HG03103 (cell line): ENCODE measurements around the gene ZNF217.
A peak's percentile ranks its signal among the peaks of the same experiment; 100 is the strongest.
"Not testable (repeated sequence)": the region's sequence is repeated elsewhere in the genome, so short reads cannot be mapped to it uniquely, and the experiment has no call there.

ENCODE experiments used
- ATAC-seq: cut with Tn5 transposase; IDR thresholded peaks from one replicate; pipeline ENCODE4 v1.9.1; 2021; ENCODE audit warnings: low read depth; ENCODE audit not compliant: unreplicated experiment

Gene ZNF217

DNA sequence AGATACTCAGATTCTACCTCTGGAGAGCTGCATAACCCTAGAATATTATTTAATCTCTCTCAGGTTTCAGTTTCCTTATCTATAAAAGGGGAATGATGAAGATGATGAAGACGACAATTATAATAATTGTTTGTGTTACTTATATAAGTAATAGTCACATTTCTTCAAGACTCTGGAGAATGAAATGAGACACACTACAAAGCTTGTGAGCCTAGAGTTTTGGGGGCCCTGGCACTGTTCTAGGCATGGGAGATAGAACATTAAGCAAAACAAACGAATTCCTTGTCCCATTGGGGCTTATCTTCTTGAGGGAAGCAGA is 5.4 kb upstream of the ZNF217 start:
- ATAC-seq: no peak

DNA sequence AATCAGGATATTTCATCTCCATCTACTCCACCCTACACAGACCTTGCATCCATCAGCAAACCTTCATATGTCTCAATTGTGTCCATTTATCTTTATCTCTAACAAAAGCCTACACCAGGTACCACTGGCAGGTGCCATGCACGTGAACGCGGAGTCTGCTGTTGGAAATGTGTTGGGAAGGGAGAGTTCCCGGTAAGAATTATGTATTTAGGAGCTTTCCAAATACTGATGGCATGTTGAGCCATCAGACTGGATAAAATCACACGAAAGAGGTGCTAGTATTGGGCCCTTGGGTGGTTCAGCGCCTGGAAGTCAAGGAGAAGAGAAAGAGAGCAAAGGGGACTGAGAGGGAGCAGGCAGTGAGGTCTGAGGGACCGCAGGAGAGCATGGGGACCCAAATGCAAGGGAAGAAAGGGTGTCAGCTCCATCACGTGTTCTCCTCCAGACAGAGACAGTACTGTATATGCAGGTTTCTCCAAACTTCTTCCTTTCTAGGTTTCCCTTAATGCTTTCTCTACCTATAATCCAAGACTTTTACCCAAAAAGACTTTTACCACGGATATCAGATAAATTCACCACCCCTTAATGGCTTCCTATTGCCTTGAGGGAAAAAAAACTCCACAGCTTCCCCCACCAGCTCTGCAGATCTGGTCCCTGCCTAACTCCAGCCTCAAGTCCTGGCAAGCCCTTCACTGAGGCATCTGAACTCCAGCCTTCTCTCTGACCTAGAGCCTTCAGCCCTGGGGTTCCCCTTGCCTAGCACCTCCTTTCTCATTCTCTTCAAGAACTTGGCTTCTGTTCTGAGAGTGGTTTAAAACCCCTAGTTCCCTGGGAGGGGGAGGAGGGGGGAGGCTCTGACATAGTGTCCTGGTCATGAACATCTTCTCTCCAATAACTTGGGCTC is 4.8 kb upstream of the ZNF217 start:
- no peak for ATAC-seq

DNA sequence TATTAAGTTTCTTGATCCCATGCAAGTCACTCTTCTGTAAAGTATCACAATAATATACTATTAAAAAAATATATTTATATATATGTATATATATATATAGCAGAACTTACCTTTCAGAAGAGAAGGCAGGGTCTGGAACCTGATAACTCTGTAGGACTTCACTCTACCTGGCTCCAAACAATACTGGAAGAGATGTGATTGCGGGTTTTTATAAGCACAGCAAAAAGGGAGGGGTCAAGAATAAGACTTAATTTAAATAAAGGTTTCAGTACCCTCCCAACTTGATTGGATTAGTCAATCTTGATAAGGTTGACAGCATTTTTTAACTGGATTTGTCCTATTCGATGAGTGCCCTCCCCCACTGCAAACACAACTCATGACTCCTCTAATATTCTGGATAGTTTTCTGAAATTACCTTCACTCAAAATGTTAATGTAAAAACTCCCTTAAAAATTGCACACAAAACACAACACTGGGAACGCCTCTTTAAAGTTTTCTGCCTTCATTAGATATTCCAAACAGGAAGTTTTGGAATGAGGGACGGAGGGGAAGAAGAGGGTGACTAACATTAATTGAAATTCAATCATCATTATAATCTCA is 4.0 kb upstream of the ZNF217 start:
- no peak for ATAC-seq

DNA sequence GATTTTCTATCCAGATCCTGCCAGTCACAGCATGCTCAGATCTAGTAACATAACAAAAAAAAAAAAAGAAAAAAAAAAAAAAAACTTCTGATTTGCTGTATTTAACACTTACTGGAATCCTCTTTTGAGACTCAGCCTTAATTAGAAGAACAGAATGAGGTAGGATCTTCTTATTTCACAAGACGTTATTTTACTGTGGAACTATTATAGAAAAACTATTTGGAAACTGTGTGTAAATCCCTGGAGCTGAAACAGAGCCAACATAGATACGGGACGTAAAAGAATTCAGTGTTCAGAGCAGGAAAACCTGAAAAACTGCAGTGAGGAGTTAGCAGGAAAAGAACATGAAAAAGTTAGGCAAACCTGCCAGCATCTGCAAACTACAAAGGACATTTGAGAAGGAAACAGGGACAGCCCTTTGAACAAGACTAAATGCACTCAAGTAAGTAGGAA is 3.4 kb upstream of the ZNF217 start:
- ATAC-seq: no peak

DNA sequence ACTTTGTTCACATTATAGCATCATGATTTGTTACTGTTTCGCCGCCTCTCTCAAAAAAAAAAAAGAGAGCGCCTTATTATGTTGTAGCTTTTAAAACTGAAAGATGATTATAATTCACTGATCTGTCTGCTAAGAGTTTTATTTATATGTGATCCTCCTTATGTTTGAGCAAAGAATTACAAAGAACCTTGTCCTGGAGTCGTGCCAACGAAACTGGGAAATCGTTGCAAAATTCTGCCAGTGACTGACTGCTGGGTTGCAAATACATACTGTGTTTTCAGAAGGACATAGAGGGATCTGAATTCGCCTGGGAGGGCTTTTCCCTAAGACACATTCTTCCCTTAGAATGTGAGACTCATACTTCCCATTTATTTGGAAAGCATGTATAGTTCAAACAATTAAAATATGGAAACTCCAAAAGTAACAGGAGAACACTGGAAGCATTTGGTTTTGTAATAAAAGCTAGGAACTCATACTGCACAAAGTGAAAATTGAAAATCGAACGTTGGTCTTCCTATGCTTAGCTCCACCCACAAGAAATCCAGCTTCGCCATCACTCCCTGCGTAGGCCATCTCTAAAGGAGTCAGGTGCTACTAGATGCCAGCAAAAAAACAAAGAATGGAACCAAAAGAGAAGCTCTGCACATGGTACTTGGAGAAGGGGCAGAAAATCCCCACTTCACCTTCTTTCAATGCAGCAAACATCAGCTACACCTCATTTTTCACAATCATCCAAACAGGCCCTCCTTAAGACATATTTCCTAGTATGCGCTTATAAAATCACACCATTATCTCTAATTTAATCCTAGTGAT is 2.8 kb upstream of the ZNF217 start:
- not testable (repeated sequence) for ATAC-seq

DNA sequence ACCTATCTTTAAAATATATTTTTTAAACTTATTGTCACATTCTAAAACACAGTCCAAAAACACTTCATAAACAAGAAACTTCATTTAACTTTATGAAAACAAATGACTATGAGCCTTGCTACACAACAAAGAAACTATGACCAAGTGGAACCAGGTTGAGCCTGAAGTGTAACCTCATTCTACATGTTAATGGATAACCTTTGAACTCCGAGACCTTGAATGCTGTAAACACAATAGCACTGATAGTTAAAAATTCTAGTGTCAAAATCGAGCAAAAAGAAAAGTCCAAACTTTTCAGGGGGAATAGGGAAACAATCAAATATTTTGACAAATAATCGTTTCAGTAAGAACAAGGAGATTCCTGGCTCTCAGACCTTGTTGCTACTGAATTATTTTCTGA is 2.1 kb upstream of the ZNF217 start:
- ATAC-seq: not testable (repeated sequence)

DNA sequence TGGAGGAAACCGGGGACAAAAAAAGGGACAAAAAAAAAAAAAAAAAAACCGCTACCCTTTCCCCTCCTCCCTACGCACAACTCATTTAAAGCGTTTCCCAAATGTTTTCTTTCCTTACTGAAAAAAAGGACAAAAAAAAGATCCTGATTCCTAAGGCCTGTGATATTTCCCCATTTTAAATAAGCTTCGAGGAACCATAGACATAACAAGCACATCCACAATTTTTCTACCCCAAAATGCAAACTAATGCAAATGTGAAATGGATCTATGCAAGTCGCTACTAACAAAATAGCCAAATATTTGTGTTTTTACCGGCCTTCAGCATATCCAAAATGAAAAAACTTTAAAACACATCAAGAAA is 1.4 kb upstream of the ZNF217 start:
- no peak for ATAC-seq

DNA sequence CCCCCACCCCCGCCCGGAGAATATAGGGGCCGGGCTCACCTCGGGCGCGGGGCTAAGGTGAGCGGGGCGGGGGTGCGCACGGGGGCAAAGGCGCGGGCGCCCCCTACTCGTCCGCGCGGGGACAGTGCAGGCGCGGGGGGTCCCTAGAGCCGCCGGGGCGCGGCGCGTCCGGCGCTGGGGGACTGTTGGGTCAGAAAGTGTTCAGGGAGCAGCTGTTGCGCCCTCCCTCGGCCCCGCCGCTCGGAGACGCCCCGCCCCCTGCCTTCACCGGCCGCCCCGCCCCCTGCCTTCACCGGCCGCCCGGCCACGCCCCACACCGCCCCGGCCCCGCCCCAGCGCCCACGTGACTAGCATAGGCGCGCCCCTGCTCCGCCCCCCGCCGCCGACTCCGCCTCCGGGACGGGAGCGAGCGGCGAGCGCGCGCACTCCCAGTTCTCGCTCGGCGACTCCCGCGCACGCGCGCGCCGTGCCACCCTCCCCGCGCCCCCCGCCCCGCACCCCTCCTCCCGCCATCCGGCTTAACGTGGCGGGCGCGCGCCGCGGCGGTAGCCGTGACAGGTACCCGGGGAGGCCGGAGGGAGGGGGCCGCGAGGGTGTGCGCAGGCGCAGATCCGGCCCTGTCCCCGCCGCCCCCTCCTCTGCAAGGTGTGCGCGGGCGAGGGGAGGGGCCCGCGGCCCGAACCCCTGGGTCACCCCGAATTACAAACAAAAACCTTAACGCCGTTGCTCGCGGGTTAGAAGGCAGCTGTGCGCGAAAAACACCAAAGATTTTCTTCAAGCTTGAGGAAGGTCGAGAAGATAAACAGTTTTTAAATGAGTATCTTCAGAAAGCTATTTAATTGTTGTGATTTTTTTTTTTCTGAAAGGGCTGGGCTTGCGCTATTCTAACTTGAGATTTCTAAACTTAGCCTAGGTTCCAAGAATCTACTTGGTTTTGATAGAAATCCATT is 704 bp upstream of the ZNF217 start:
- peak; percentile 66 for ATAC-seq

DNA sequence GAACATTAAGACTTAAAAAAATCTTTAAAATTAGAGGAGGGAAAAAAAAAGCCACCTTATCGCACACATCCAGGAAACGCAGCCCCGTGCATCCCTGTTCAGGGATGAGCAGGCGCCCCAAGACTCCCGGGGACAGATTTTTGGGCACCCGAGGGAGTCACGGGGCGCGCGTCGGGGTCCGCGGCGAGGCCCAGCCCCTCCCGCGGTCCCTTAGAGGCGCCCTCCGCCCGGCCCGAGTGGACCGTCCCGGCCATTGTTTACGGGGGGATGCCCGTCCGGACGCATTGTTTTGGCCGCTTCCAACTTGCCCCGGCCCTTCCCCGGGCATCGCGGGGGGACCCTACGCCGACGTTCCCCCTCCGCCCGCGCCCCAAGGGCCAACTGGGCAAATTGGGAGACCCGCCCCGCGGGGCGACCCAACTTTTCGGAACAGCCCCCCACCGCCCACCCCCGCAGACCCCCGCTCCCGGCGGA is 610 bp downstream of the ZNF217 start:
- no peak for ATAC-seq

DNA sequence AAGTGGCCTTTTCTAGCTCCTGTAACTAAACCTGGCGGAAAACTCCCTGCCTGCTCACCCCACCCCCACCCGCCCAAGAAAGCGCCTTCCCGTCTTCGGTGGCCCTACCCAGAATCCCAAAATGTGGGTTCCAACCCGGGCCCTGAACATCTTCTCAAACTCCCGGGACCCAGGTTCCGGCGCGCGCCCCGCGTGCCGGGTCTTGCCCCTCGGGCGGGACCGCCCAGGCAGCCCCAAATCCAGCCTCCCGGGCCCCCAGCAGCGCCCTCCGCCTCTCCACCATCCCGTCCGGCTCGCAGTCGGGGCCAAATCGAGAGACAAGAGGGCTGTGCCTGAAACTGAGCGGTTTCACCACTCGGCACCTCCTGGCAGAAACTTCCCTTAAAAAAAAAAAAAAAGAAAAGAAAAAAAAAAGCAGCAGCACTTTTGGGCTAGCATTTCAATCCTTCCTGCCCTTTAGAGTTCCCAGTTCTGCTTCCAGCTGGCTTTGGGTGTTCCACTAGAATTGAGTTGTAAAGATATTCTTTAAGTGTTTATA is 1.1 kb downstream of the ZNF217 start:
- ATAC-seq: not testable (repeated sequence)

DNA sequence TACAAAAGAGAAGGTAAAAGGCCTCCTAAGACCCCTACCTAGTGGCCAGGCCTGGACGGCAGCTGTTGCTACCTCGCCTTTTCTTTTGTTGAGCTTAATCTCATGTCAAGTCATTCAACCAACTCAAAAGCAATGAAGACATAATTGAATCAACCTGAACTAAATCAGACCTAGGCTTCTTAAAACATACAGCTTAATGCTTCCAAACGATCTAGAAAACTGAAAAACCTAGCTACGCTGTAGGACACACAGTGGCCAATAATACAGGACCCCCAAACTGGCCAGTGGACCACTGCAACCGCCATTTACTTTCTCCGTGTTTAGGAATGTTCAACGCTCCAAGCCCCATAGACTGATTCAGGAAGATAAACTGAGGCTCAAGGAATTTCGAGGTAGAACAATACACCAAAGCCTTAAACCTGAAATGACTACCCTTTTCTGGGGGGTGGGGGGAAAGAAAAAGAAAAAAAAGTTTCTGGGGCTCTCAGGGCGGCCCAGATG is 1.6 kb downstream of the ZNF217 start:
- not testable (repeated sequence) for ATAC-seq

DNA sequence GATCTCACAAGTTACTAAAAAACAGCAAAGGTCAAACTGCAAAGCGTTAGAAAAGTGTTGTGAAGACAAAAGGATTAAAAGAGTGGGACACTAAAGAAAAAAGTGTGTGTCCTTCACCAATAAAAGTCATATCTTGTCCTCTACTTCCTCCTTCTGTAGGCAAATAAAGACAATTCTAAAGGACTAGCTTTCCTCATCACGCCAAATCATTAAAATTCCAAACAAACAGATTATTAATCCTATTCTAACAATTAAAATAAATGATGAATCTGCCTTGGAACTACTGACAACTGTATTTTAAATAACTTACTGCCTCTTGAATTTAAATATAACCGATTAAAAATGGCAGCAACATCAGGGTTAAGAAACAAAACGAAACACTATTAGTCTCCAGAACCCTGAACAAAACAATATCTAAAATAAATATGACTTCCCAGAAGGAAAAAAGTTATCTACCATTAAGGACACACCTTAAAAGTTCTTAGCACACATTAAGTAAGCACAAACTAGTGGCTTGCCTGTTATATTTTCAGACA is 2.4 kb downstream of the ZNF217 start:
- ATAC-seq: not testable (repeated sequence)

DNA sequence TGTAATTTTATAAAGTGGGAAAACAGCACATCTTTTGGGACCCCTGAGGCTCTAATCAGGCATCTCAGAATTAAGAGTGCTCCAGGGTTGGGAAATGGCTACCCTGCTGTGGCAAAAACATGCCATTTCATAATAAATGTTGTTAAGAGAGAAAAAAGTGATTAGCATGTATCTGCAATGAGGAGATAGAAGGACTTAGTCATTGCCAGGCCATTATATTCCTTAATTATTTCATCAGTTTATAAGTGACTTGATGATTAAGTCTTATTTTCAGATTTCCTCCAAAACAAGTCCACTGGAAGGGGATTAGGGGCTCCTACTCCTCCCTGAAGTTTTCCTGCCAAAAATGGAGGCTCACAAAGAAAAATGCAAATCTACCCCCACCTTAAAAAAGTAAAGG is 3.0 kb downstream of the ZNF217 start:
- not testable (repeated sequence) for ATAC-seq

DNA sequence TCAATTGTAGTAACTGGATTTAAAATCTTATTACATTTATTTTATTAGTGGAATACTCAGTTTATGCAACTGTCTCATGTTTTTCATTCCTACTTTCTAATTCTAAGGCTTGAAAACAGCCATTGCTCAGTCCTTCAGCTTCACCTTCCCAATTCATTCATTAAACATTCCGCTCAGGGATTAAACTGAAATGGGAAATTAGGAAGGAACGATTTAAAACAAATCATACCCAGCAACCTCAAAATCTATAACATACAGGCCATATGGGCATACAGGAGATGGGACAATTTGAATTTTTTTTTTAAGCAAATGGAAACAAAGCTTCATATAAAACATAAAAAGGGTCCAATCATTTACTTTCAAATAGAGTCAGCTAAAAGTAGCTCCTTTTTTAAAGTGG is 3.5 kb downstream of the ZNF217 start:
- not testable (repeated sequence) for ATAC-seq

DNA sequence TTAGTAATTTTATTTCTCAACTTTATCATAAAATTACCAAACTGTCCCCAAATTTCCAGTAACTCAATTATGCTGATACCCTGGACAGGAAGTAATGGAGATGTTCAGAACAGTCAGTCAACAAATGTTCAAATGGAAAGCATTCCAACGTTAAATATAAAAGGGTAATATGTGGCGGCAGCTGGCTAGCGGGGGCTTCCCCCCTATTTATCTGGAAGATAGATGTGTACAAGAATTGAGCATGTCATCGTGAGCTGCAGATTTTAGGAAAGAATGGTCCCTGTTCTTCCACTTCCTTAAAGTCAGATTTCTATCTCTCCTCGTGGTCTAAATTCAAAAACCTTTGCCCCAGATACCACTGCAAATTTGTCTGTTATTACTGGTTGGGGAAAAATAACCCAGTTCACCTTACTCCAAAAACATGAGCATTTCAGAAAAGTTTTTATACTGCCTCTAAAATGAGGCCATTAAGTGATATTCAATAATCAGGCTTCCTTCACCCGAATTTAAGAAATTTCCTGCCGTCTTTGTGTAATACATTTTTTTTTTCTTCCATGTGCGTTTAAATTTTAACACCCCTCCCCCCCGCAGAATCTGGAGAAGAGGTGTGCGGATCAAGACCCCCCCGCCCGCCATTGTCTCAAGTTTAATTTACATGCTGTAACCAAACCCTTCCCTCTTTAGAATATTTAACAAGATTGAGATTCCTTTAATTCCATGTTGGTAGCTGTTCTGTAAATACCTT is 4.1 kb downstream of the ZNF217 start:
- not testable (repeated sequence) for ATAC-seq

DNA sequence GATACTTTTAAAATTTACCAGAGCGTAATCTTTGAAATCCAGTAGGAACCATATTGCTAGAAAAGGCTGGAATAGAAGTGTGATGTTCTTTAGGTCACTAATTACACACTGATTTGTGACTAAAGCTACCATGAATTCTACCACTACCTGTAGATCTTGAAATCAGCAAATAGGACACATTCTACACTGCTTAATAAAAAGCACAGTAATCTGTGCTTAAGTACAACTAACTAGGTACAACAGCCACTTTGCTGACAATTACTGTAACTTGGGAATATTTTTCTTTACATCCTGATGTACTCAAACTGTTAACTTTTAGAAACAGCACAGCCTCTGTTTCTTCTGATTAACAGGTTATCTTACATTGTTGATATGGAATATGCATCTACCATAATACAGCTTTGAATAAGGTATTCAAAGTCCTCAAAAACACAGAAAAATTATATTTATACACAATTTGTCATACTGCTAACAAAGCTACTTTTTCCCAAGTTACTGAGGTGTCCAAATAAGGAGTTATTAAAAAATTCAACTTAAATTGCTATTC is 6.4 kb downstream of the ZNF217 start:
- not testable (repeated sequence) for ATAC-seq

DNA sequence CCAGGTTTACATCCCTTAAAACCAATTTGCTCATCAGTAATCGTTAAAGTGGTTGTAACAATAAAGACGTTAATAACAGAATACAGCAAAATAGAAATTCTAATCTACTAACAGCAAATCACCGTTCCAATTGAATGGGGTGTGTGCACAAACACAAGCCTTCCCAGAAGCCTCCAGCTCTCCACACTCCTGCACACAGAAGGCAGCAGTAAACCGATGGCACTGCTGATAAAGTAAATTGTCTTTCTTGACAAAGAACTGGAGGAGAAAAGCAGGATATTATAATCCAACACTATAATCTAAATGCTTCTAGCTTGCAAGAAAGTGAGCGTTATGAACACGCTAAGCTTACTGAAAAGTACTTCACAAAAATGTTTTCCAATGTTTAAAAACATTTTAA is 7.0 kb downstream of the ZNF217 start:
- no peak for ATAC-seq

DNA sequence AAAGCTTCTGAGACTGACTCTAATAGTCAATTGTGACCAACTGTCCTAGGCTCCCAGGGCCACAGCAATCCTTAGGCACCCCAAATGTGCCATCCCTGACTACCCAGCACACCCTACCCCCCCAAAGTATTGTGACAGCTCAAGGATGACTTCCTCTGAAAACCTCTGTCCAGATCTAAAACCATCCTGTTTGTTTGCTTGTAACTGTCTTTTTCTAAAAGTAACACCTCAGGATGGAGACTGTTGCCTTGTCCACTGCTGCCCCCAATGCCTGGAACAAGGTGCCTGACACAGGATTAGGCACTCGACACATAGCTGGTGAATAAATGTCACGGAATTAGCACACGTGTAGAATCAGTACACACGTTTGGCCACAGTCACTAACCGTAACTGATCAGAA is 7.7 kb downstream of the ZNF217 start:
- ATAC-seq: not testable (repeated sequence)
